ENCODE measurements around the gene DDIT3. TPM values are rescaled to one million over a fixed set of nuclear protein-coding genes. Genes with fewer than 3 reads are reported as not detected.

The DDIT3 gene
- total RNA-seq, 1 experiment from 2014 or later = 84.7 TPM

GRCh38 chr12:57534991-57535543 is 14.8 kb upstream of the DDIT3 start:
- POLR2A ChIA-PET = no interaction called here

GRCh38 chr12:57534250-57534649 is 13.9 kb upstream of the DDIT3 start:
- CTCF ChIA-PET = interaction anchor here (1.6 kb wide), 1 partner anchor 49 kb away, joined by 3 read pairs; no protein-coding TSS in a partner anchor
- intact Hi-C loops (cut with micrococcal nuclease) = no loop called here
- no peak for ATAC-seq
- Histone ChIP-seq H3K4me3 (replicated peaks in 1 of 2; ENCODE audit: low read depth in 1 of 2, low read length in 2 of 2) (no peak overlapping the region), H3K9me2 (ENCODE audit: insufficient read depth) (no peaks in the 10 kb centered on the region), H2AFZ (ENCODE audit: low read depth, low read length, poor library complexity, severe bottlenecking) (no peak overlapping the region), H3K4me2 (ENCODE audit: low read length) (no peak overlapping the region), H3K27ac (ENCODE audit: low read depth, low read length) (no peak overlapping the region), H3K9me3 (ENCODE audit: control insufficient read depth in 1 of 2, insufficient read depth in 1 of 2, low read depth in 1 of 2, low read length in 2 of 2) (no peaks in the 10 kb centered on the region), H3K79me2 (ENCODE audit: insufficient read depth, low read length) (no peaks in the 10 kb centered on the region), H3K4me1 (ENCODE audit: control insufficient read depth in 1 of 2, insufficient read depth in 2 of 2, low read length in 2 of 2) (no peaks in the 10 kb centered on the region), H4K20me1 (ENCODE audit: insufficient read depth) (no peaks in the 10 kb centered on the region), H3K27me3 (ENCODE audit: insufficient read depth, low read length) (no peaks in the 10 kb centered on the region), H3K36me3 (ENCODE audit: control insufficient read depth in 1 of 2, insufficient read depth in 2 of 2, low read length in 2 of 2) (peaks cover 33 to 41% of the 10 kb centered on the region in 2 experiments; a peak in 3 of 4 replicates), H3K9ac (ENCODE audit: low read length) (no peak overlapping the region)
- RAD21 ChIA-PET (ENCODE audit: low non-redundant PET in 1 of 2, low total read pairs in 2 of 2, uncharacterized antibody in 2 of 2, unreplicated experiment in 2 of 2) = no interaction called here
- TF ChIP-seq ZFX (IDR thresholded peaks at IDR 0.05) (no peak), CEBPB (IDR thresholded peaks at IDR 0.05; ENCODE audit: low read depth) (no peak)
- BruUV-seq (replicated peaks) = no TSS peak
- POLR2A ChIA-PET = no interaction called here
- no peak for DNase-seq (ENCODE audit: low read depth, low spot score)

More at GRCh38 chr12:57534991-57535543, 14.8 kb upstream of the DDIT3 start:
- intact Hi-C loops (cut with micrococcal nuclease) = no loop called here
- BruUV-seq (replicated peaks) = no TSS peak
- CTCF ChIA-PET = interaction anchor here (0.6 to 1.6 kb wide), 2 partner anchors 48 to 338 kb away, joined by 3 to 4 read pairs; no protein-coding TSS in a partner anchor
- TF ChIP-seq RAD21 (IDR thresholded peaks at IDR 0.05; ENCODE audit: low read depth) = no peak
- no peak for TF ChIP-seq EGR1 (IDR thresholded peaks at IDR 0.05; ENCODE audit: low read depth)
- TF ChIP-seq CTCF (IDR thresholded peaks at IDR 0.05 in 2 of 3, conservative IDR thresholded peaks at IDR 0.05 in 1 of 3; ENCODE audit: borderline replicate concordance in 1 of 3, insufficient read depth in 1 of 3, low read depth in 2 of 3, low read length in 2 of 3) = no peak
- no peak for TF ChIP-seq FOSL1 (IDR thresholded peaks at IDR 0.05; ENCODE audit: low read depth)
- Histone ChIP-seq H3K4me3 (replicated peaks in 1 of 2; ENCODE audit: low read depth in 1 of 2, low read length in 2 of 2) (no peak overlapping the region), H3K4me2 (ENCODE audit: low read length) (no peak overlapping the region), H3K27me3 (ENCODE audit: insufficient read depth, low read length) (no peaks in the 10 kb centered on the region), H3K9ac (ENCODE audit: low read length) (no peak overlapping the region), H3K79me2 (ENCODE audit: insufficient read depth, low read length) (no peaks in the 10 kb centered on the region), H4K20me1 (ENCODE audit: insufficient read depth) (no peaks in the 10 kb centered on the region), H3K9me3 (ENCODE audit: control insufficient read depth in 1 of 2, insufficient read depth in 1 of 2, low read depth in 1 of 2, low read length in 2 of 2) (no peaks in the 10 kb centered on the region), H3K4me1 (ENCODE audit: control insufficient read depth in 1 of 2, insufficient read depth in 2 of 2, low read length in 2 of 2) (no peaks in the 10 kb centered on the region), H3K9me2 (ENCODE audit: insufficient read depth) (no peaks in the 10 kb centered on the region), H2AFZ (ENCODE audit: low read depth, low read length, poor library complexity, severe bottlenecking) (no peak overlapping the region), H3K27ac (ENCODE audit: low read depth, low read length) (no peak overlapping the region), H3K36me3 (ENCODE audit: control insufficient read depth in 1 of 2, insufficient read depth in 2 of 2, low read length in 2 of 2) (peaks cover 27 to 36% of the 10 kb centered on the region in 2 experiments; a peak in 3 of 4 replicates)
- RAD21 ChIA-PET (ENCODE audit: low non-redundant PET in 1 of 2, low total read pairs in 2 of 2, uncharacterized antibody in 2 of 2, unreplicated experiment in 2 of 2) = no interaction called here
- ATAC-seq (no peak), DNase-seq (ENCODE audit: low read depth, low spot score) (no peak)

Data from HCT116 (cell line).